ENCODE data around the gene LDLRAD3.

- TF ChIP-seq POLR2A (IDR thresholded peaks at IDR 0.05) (peak in 1 of 2 donors; percentile 23), CTCF (IDR thresholded peaks at IDR 0.05) (no peak)
These were observed 69.1 kb downstream of the LDLRAD3 start for GRCh38 chr11:36012979-36013378.

Measured in adrenal gland (tissue), 5 donors.